Activated B cell treated with CpG ODN at 0.5 μM for 24 hours (primary cell): Measurements from ENCODE around the gene ZNF33B. TPM values are rescaled to one million over a fixed set of nuclear protein-coding genes. Genes with fewer than 3 reads are reported as not detected.

Source experiments
- ATAC-seq: fragments of 200-7000 bp; cut with Tn5 transposase; one replicate; pipeline ENCODE4 v1.10.0; 2021; ENCODE audit warnings: low read depth, mild to moderate bottlenecking, moderate library complexity
- CTCF ChIA-PET: fragments of 350-600 bp; sonication (Branson Sonifier 250); formaldehyde crosslinking; loops from one replicate; lab custom pipeline; 2021; ENCODE audit warnings: antibody characterized with exemption; lab: Charles Lee
- POLR2A ChIA-PET: fragments of 350-600 bp; sonication (Branson Sonifier 250); formaldehyde crosslinking; loops from one replicate; lab custom pipeline; 2021; ENCODE audit warnings: antibody characterized with exemption; lab: Charles Lee
- DNase-seq: peaks from one replicate; pipeline ENCODE4 v3.0.0; 2022
- H3K27ac Mint-ChIP-seq: one replicate; pipeline ENCODE4 v1.8.0; 2020; ENCODE audit warnings: mixed read lengths
- H3K27me3 Mint-ChIP-seq: one replicate; pipeline ENCODE4 v1.8.0; 2021; ENCODE audit warnings: mixed read lengths
- H3K36me3 Mint-ChIP-seq: one replicate; pipeline ENCODE4 v1.8.0; 2021; ENCODE audit warnings: low read depth, mixed read lengths
- H3K4me1 Mint-ChIP-seq: one replicate; pipeline ENCODE4 v1.8.0; 2021; ENCODE audit warnings: mixed read lengths
- H3K4me3 Mint-ChIP-seq: one replicate; pipeline ENCODE4 v1.8.0; 2020; ENCODE audit warnings: mild to moderate bottlenecking, mixed read lengths
- H3K9me3 Mint-ChIP-seq: one replicate; pipeline ENCODE4 v1.8.0; 2020; ENCODE audit warnings: mixed read lengths
- CTCF ChIP-seq: fragments of 200-600 bp; IDR thresholded peaks from one replicate; pipeline ENCODE4 v1.8.0; 2022; ENCODE audit warnings: antibody characterized with exemption, mild to moderate bottlenecking
- intact Hi-C: fragments of 100-400 bp; cut with micrococcal nuclease; formaldehyde crosslinking; loops from one replicate; pipeline ENCODE4 v1.15.1; 2024
- total RNA-seq: library from RNA; stranded (reverse); gene quantifications from 2 replicates; pipeline ENCODE4 v1.2.3, GENCODE V29; 2022

The ZNF33B gene
- total RNA-seq, 1 donor from 2014 or later, result 31.0 TPM

- Mint-ChIP-seq H3K9me3 (no peaks in the 10 kb centered on the region), H3K4me1 (no peaks in the 10 kb centered on the region), H3K27me3 (peaks cover 3% of the 10 kb centered on the region), H3K27ac (no peak overlapping the region), H3K36me3 (no peaks in the 10 kb centered on the region), H3K4me3 (no peak overlapping the region)
- ATAC-seq (no peak), DNase-seq (no peak)
- TF ChIP-seq CTCF, result no peak
- ChIA-PET POLR2A (interaction anchor here (0.5 to 0.7 kb wide), 2 partner anchors 70 to 685 kb away, joined by 3 to 4 read pairs; no protein-coding TSS in a partner anchor), CTCF (no interaction called here)
- intact Hi-C loops, result no loop called here
These were observed 7.1 kb upstream of the ZNF33B start for GRCh38 chr10:42645516-42645915.

- no peak for TF ChIP-seq CTCF
- Mint-ChIP-seq H3K4me3 (no peak overlapping the region), H3K4me1 (no peaks in the 10 kb centered on the region), H3K36me3 (no peaks in the 10 kb centered on the region), H3K27me3 (peaks cover 3% of the 10 kb centered on the region), H3K27ac (no peak overlapping the region), H3K9me3 (no peaks in the 10 kb centered on the region)
- DNase-seq (no peak), ATAC-seq (no peak)
- ChIA-PET POLR2A (interaction anchor here (0.5 to 0.7 kb wide), 2 partner anchors 70 to 686 kb away, joined by 3 to 4 read pairs; no protein-coding TSS in a partner anchor), CTCF (no interaction called here)
- intact Hi-C loops, result no loop called here
These were observed 6.7 kb upstream of the ZNF33B start for GRCh38 chr10:42645103-42645502.

- no peaks in the 10 kb centered on the region for H3K27me3 Mint-ChIP-seq
- H3K4me3 Mint-ChIP-seq, result no peak overlapping the region
- ATAC-seq, result no peak
- intact Hi-C loops, result no loop called here
- H3K4me1 Mint-ChIP-seq, result peaks cover 34% of the 10 kb centered on the region
- ChIA-PET CTCF (interaction anchor here (0.5 kb wide), 1 partner anchor 817 kb away, joined by 5 read pairs; no protein-coding TSS in a partner anchor), POLR2A (interaction anchor here (2.5 kb wide), 1 partner anchor 142 kb away, joined by 12 read pairs; the partner anchor contains the start of gene BMS1)
- no peak for DNase-seq
- TF ChIP-seq CTCF, result no peak
- no peaks in the 10 kb centered on the region for H3K9me3 Mint-ChIP-seq
- peaks cover 24% of the 10 kb centered on the region for H3K36me3 Mint-ChIP-seq
- H3K27ac Mint-ChIP-seq, result no peak overlapping the region
These were observed 2.4 kb upstream of the ZNF33B start for GRCh38 chr10:42640610-42641229.

- POLR2A ChIA-PET, result interaction anchor here (1.6 to 2.5 kb wide), 2 partner anchors 144 to 499 kb away, joined by 5 to 12 read pairs; partner anchors contain the start of genes BMS1 and CSGALNACT2
- H3K36me3 Mint-ChIP-seq, result peaks cover 38% of the 10 kb centered on the region
- no peak for DNase-seq
- ATAC-seq, result no peak
- no peak for TF ChIP-seq CTCF
- H3K9me3 Mint-ChIP-seq, result no peaks in the 10 kb centered on the region
- peak overlapping the region; percentile 96 for H3K4me3 Mint-ChIP-seq
- CTCF ChIA-PET, result no interaction called here
- intact Hi-C loops, result loop anchor here (1.0 to 10.0 kb wide), 10 partner anchors 87 to 1010 kb away; partner anchors contain the start of genes BMS1, CSGALNACT2 and ZNF32
- peak overlapping the region; percentile 96 for H3K27ac Mint-ChIP-seq
- peaks cover 44% of the 10 kb centered on the region for H3K4me1 Mint-ChIP-seq
- H3K27me3 Mint-ChIP-seq, result no peaks in the 10 kb centered on the region
These were observed 476 bp upstream of the ZNF33B start for GRCh38 chr10:42638821-42639270.

- CTCF ChIA-PET, result no interaction called here
- no peak for TF ChIP-seq CTCF
These were observed 719 bp downstream of the ZNF33B start for GRCh38 chr10:42637648-42638054.

More at GRCh38 chr10:42637648-42638054, 719 bp downstream of the ZNF33B start:
- intact Hi-C loops, result loop anchor here (1.0 to 10.0 kb wide), 10 partner anchors 85 to 1011 kb away; partner anchors contain the start of genes BMS1, CSGALNACT2 and ZNF32
- no peaks in the 10 kb centered on the region for H3K27me3 Mint-ChIP-seq
- H3K4me1 Mint-ChIP-seq, result peaks cover 47% of the 10 kb centered on the region
- DNase-seq (no peak), ATAC-seq (no peak)
- H3K27ac Mint-ChIP-seq, result peak overlapping the region; percentile 96
- no peaks in the 10 kb centered on the region for H3K9me3 Mint-ChIP-seq
- peaks cover 48% of the 10 kb centered on the region for H3K36me3 Mint-ChIP-seq
- peak overlapping the region; percentile 96 for H3K4me3 Mint-ChIP-seq
- POLR2A ChIA-PET, result interaction anchor here (0.6 to 1.3 kb wide), 2 partner anchors 84 to 759 kb away, joined by 3 to 5 read pairs; no protein-coding TSS in a partner anchor
